ENCODE measurements around the gene CLSTN1. TPM values are rescaled to one million over a fixed set of nuclear protein-coding genes. Genes with fewer than 3 reads are reported as not detected.

Gene CLSTN1
- total RNA-seq, 1 experiment from 2014 or later, result 100 TPM

DNA sequence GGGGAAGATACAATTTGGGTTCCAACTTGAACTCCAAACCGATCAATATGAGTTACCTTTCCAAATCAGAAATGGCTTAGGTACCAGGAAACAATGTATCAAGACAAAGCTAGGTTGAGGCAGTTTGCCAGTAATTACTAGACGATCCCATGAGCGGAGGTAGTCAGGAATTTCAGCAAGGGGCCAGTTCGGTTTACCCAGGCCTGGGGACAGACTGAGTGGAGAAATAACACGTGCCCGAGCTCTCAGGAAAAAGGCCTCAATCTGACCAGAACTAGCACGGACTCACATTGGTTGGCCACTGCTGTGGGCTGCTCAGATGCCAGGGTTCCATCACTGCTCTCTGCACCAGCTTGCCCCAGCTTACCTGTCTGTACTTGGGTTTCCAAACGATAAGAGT, 15.3 kb downstream of the CLSTN1 start:
- Histone ChIP-seq H3K14ac (ENCODE audit: insufficient read depth, low read length) (no peak overlapping the region), H2AK5ac (ENCODE audit: insufficient read length, low read length) (no peak overlapping the region), H3K23ac (ENCODE audit: insufficient read length, low read depth, low read length) (no peak overlapping the region), H3K27me3 (ENCODE audit: insufficient read depth, low read length) (no peaks in the 10 kb centered on the region), H3K18ac (ENCODE audit: insufficient read length, low read depth, low read length) (no peak overlapping the region), H2BK12ac (ENCODE audit: insufficient read length, low read depth, low read length) (no peak overlapping the region), H3K79me2 (ENCODE audit: insufficient read depth, low read length) (peaks cover 18% of the 10 kb centered on the region; the same call in 1 of the 2 replicates), H3K4ac (ENCODE audit: low read depth, low read length) (no peak overlapping the region), H4K20me1 (ENCODE audit: control insufficient read depth, insufficient read depth, insufficient read length) (no peaks in the 10 kb centered on the region), H2AFZ (ENCODE audit: low read length) (no peak overlapping the region), H3K79me1 (ENCODE audit: insufficient read depth, low read depth, low read length, poor library complexity, severe bottlenecking) (peaks cover 10% of the 10 kb centered on the region), H3K23me2 (ENCODE audit: insufficient read length, low read depth, low read length, poor library complexity, severe bottlenecking) (no peaks in the 10 kb centered on the region), H2BK20ac (ENCODE audit: low read depth, low read length, poor library complexity, severe bottlenecking) (no peak overlapping the region), H2BK5ac (ENCODE audit: insufficient read length, low read length) (no peak overlapping the region), H3T11ph (ENCODE audit: low read length) (no peak overlapping the region), H3K4me2 (ENCODE audit: insufficient read depth, insufficient read length, low read length) (no peak overlapping the region), H4K91ac (ENCODE audit: insufficient read length, low read depth, low read length) (no peak overlapping the region), H4K5ac (ENCODE audit: insufficient read length, low read depth, low read length) (no peak overlapping the region), H3K27ac (ENCODE audit: insufficient read length, low read depth, low read length) (no peak overlapping the region), H3K56ac (ENCODE audit: insufficient read length, low read depth, low read length) (no peak overlapping the region), H2BK15ac (ENCODE audit: low read depth, low read length) (no peak overlapping the region), H4K8ac (replicated peaks; ENCODE audit: insufficient read length, low read depth, low read length) (no peak overlapping the region), H3K4me1 (ENCODE audit: insufficient read depth, low read length) (peaks cover 3% of the 10 kb centered on the region; the same call in 1 of the 2 replicates), H3K9me3 (ENCODE audit: control insufficient read depth, low read depth, low read length) (no peaks in the 10 kb centered on the region), H2BK120ac (ENCODE audit: low read depth, low read length, poor library complexity, severe bottlenecking) (no peak overlapping the region), H3K9ac (ENCODE audit: extremely low read depth, insufficient read length, low read length) (no peak overlapping the region)
- WGBS (ENCODE audit: extremely low coverage, insufficient read length, low lambda C conversion rate), result no CpG with 5 or more reads among the region's 8 CpGs
- Mint-ChIP-seq H3K36me3 (ENCODE audit: insufficient read depth in 1 of 3, low read depth in 3 of 3) (peaks cover 0 to 5% (median 5%) of the 10 kb centered on the region in 3 experiments; a peak in 2 of 7 replicates), H3K4me3 (no peak overlapping the region), H3K27me3 (ENCODE audit: low read depth) (no peaks in the 10 kb centered on the region), H3K4me1 (peaks cover 32 to 42% of the 10 kb centered on the region in 2 experiments), H3K27ac (peak overlapping the region in 1 of 3 experiments; percentile 63; a peak in 2 of 7 replicates), H3K9me3 (no peaks in the 10 kb centered on the region)
- no peak for TF ChIP-seq CTCF (conservative IDR thresholded peaks at IDR 0.05)
- no peak for DNase-seq
